Stimulated activated CD8-positive, alpha-beta memory T cell treated with anti-CD3 and anti-CD28 coated beads, Interleukin-7, amount 100 ng/mL, for 24 hours (primary cell): Measurements from ENCODE around the gene MARCOL.

Experiments
- DNase-seq: peaks from one replicate; pipeline ENCODE4 v3.0.0-alpha.2; 2020; ENCODE audit warnings: low read depth

The MARCOL gene

DNA sequence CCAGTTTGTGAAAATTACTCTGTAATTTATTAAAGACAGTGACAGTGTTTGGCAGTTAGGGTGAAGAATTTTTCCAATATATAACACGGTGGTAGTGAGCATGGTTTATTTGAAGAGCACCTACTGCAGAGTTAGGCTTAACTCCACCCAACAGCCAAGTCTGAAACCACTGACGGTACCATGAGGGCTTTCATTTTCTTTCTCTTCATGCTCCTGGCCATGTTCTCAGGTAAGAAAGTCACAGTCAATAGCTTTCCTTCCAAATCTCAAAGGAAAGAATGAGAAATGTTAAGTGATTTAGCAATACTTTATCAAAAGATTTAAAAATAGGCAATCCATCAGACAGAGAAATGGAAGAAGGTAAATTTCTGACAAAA, at the start of gene MARCOL:
TSS of gene MARCOL (plus strand) at position 108 of the 377 bp plus-strand sequence. CDS start at position 181, 73 bp downstream.
- no peak for DNase-seq

GRCh38 chr5:148191010-148191409, 47.3 kb upstream of the MARCOL start:
- DNase-seq = no peak

- DNase-seq = no peak
Observed at GRCh38 chr5:148193202-148193601, 45.1 kb upstream of the MARCOL start.

GRCh38 chr5:148201151-148201550, 37.2 kb upstream of the MARCOL start:
- DNase-seq = no peak

- DNase-seq = no peak
Observed at GRCh38 chr5:148202531-148203203, 35.7 kb upstream of the MARCOL start, which contains the start of gene SPINK6. TSS of gene SPINK6 (plus strand) at chr5:148203042. CDS start at chr5:148203097, 55 bp downstream.

- no peak for DNase-seq
Observed at GRCh38 chr5:148205044-148205806, 33.1 kb upstream of the MARCOL start.

- DNase-seq = no peak
Observed at GRCh38 chr5:148205865-148206264, 32.5 kb upstream of the MARCOL start.

DNA sequence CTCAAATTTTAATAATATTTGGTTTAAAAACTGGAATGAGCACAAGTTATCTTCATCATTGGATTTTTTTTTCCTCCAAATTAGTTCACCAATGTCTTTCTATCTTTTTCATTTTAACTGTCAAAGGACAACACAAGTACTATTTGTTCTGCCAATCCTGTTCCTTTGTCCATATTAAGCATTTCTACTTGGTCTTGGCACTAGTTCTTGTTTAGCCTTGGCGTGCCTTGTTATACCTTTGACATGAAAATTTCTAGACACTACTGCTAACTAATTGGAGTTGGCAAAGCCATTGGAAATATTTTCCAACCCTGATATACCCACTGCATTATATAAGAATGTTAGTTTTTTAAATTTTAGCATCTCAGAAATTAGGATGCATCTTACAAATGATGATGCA, 31.7 kb upstream of the MARCOL start:
- no peak for DNase-seq

GRCh38 chr5:148208226-148208625, 30.1 kb upstream of the MARCOL start:
- DNase-seq = no peak

- DNase-seq = no peak
Observed at GRCh38 chr5:148209151-148209770, 29.1 kb upstream of the MARCOL start.

- no peak for DNase-seq
Observed at GRCh38 chr5:148214665-148215185, 23.6 kb upstream of the MARCOL start.

DNA sequence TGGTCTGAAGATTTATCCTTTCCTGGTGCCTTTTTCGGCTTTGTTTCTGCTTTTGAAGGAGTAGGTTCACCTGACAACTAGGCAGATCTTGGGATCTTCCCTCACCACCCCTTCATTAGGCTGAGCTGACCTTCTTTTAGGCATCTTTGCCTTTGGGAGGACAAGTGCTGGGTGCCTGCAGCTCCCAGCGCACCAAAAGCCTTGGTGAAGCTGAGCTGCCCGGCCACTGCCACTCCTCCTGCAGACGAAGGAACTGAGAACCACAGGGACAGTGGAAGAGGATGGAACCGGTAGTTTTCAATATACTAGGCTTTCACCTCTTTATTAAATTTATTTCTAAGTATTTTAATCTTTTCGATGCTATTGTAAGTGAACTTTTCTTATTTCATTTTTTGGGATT, 16.8 kb upstream of the MARCOL start:
- DNase-seq = no peak

DNA sequence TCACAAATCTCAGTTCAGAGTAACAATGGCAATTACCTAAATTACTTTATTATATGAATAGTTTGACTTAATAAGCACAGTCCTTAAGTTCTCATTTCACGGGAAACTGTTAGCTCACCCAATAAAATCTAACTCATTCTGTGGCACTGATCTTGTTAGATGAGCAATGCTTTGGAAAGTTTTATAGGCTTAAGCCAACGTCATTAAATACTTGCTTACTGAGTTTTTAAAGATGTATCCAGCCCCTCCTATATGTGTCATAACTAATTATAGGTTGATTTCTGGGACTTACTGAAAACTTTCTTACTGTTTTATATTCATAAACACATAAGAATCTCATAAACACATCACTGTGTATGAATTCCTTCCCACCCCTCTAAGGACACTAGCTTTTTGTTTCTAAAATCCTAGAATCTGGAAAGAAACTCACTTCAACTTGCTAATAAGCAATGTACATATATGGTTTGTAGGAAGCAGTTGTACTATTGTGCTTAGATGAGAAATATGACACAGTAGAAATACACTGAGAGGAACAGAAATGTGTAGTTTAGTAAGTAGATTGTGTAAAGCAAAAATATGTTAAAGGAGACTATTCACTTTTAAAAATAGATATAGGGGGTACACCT, 14.1 kb upstream of the MARCOL start:
- no peak for DNase-seq

- DNase-seq = no peak
Observed at GRCh38 chr5:148228392-148228984, 9.8 kb upstream of the MARCOL start.

DNA sequence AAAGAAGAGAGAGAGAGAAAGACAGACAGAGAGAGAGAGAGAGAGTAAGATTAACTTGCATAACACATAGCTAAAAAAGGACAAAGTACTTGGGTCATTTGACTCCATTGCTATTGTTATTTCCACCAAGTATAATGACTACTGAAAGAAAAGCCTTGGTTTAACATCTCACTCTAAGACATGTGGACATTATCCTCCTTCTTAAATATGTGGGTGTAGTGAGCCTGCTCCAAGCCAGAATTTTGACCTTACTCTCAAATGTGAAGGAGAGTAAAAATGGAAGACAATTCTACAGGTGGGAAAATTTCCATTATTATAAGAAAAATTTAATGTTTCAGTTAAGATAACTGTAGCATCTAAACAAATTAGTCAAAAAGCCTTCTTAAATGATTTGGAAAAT, 8.5 kb upstream of the MARCOL start:
- no peak for DNase-seq

DNA sequence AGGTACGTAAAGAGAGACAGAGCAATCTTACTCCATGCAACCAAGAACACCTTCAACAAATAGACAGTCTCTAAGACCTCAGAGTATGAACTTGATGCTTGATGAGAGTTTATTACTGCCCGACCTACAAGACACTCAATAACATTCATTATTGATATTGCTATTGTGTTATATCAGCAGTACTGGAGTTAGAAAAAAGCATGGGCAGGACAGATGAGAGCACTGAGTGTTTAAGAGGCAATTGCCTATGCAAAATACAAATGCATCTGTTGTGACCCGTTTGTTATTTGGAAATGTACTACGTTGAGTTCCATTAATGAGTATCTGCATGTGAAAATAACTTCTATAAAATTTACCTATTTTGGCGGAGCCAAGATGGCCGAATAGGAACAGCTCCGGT, 8.1 kb upstream of the MARCOL start:
- no peak for DNase-seq

DNA sequence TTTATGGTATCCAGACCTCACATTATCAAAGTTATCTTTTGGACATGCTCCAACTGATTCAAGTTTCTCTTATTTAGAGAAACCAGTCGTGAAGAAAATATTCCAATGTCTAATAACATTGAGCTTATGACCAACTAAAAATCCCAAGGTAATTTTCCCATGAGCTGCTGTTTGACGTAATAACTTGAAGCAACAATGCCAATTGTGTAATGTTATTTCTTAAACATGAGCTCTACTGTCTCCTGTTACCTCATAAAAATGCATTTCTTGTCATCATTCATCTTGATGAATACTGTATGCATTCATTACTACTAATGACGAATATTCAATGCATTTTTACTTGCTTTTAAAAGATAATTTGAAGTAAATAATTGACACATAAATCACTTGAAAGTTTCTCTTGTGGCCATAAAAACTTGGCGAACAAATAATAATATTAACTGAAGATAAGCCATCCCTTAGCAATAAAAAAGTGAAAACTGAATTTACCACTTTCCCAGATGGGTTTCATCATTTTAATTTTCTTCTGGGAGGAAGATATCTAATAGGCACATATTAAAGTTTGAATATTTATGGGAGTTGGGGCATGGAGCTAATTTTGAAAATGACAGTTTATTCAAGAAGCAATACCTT, 424 bp upstream of the MARCOL start:
- DNase-seq = no peak

GRCh38 chr5:148248894-148249293, 10.6 kb downstream of the MARCOL start:
- no peak for DNase-seq

- DNase-seq = no peak
Observed at GRCh38 chr5:148255456-148255855, 17.1 kb downstream of the MARCOL start.

- no peak for DNase-seq
Observed at GRCh38 chr5:148259288-148259687, 21.0 kb downstream of the MARCOL start.

GRCh38 chr5:148261221-148261620, 22.9 kb downstream of the MARCOL start:
- no peak for DNase-seq

- DNase-seq = no peak
Observed at GRCh38 chr5:148267962-148268361, 29.6 kb downstream of the MARCOL start.
